IPS-18c (cell line): ENCODE results near the gene MAB21L4.
"Not testable (repeated sequence)": the region's sequence is repeated elsewhere in the genome, so short reads cannot be mapped to it uniquely, and the experiment has no call there.

ENCODE experiments used
- H3K4me3 ChIP-seq: 2 replicates; pipeline ENCODE4 v1.7.0; 2013; ENCODE audit warnings: low read depth, mild to moderate bottlenecking, low read length, moderate library complexity; ENCODE audit not compliant: insufficient read depth
- H3K9me3 ChIP-seq: one replicate; pipeline ENCODE4 v1.6.1; 2013; ENCODE audit warnings: mild to moderate bottlenecking, low read length, moderate library complexity; ENCODE audit not compliant: control insufficient read depth, insufficient read depth

The MAB21L4 gene

DNA sequence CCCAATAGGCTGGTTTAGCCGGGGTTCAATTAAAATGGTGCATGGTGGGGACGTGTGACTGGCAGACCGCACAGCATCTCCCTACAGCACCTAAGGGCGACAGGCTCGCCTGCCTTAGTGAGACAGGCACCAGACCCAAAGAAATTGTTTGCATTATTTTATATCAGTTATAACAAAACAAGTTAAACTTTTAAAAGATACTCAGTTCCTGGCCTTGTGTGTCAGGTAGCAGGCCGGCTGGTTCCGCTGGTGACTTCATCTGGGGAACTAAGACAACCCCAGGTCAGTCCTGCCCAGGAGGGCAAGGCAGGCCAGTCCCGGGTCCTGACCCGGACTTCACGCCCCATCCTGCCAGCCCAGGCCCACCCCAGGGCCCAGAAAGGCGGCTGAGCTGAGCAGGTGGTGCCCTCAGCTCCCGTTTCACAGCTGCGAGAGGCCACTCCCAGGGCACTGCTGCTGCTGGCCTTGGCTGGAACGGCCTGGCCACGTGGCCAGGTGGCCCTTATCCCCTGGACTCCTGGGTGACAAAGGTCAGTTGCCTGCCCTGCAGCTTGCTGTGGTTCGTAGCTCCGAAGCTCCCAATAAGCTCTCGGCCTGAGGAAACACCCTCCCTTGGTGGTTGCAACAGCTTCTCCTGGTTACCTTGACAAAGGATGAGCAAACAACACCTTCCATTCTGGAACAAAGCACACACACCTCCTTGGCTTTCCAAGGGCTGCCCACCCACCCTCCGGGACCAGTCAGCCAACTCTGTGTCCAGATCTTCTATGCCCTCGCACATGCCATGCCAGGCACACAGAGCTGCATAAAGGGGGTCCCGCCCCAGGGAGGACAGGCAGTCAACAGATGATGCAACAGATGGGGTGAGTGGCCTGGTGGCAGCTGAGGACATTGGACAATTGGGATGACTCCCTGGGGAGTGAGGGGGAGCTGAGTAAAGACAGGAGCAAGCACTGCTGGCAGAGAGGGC is 38.6 kb downstream of the MAB21L4 start:
- no peak overlapping the region for H3K4me3 ChIP-seq
- H3K9me3 ChIP-seq: peaks cover 4% of the 10 kb centered on the region

GRCh38 chr2:240856151-240856980 is 39.6 kb downstream of the MAB21L4 start:
- H3K4me3 ChIP-seq: no peak overlapping the region

DNA sequence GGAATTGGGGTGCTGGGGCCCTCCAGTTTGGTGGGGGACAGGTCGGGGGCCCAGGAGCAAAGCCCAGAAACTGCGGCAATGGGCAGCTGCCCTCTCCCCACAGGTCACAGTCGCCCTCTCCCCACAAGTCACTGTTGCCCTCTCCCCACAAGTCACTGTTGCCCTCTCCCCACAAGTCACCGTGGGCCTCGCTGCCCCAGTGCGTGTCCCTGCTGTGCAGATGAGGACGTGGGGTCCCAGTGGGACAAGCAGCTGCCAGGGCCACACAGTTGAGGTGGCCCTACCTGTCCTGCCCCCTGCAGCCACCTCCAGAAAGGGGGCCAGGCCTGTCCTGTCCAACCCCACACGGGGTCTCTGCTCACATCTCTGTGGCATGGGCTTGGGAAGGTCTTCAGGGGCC is 40.3 kb downstream of the MAB21L4 start:
- H3K9me3 ChIP-seq: peaks cover 4% of the 10 kb centered on the region
- no peak overlapping the region for H3K4me3 ChIP-seq

More at GRCh38 chr2:240856151-240856980, 39.6 kb downstream of the MAB21L4 start:
- H3K9me3 ChIP-seq: peaks cover 4% of the 10 kb centered on the region

DNA sequence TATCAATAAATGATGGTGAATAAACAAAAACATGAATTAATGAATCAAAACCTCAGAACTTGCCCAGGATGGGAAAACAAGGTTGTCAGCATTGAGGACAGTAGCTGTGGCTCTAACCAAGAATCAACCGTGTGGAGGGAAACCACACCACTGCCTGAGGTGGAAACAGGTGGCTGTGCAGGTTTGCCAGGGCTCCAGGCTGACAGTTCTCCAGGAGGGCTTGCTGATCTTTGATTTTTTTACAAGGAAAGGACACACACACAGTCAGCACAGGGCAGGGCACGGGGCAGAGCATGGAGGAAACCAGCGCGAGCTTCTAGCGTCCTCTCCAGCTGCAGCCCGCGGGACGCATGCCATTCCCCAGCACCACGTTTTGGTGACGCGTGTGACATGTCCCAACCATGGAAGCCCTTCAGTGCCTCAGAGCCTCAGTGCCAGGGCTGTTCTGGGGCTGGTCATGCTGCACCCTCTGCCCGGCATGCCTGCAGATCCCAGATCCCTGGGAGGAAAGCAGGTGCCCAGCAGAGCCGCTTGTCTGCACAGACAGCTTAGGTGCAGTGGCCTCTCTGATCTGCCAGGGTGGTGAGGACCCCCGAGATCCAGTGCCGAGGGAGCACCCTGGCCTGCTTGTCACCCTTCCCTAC is 43.2 kb downstream of the MAB21L4 start:
- Histone ChIP-seq H3K9me3 (peaks cover 4% of the 10 kb centered on the region), H3K4me3 (no peak overlapping the region)

DNA sequence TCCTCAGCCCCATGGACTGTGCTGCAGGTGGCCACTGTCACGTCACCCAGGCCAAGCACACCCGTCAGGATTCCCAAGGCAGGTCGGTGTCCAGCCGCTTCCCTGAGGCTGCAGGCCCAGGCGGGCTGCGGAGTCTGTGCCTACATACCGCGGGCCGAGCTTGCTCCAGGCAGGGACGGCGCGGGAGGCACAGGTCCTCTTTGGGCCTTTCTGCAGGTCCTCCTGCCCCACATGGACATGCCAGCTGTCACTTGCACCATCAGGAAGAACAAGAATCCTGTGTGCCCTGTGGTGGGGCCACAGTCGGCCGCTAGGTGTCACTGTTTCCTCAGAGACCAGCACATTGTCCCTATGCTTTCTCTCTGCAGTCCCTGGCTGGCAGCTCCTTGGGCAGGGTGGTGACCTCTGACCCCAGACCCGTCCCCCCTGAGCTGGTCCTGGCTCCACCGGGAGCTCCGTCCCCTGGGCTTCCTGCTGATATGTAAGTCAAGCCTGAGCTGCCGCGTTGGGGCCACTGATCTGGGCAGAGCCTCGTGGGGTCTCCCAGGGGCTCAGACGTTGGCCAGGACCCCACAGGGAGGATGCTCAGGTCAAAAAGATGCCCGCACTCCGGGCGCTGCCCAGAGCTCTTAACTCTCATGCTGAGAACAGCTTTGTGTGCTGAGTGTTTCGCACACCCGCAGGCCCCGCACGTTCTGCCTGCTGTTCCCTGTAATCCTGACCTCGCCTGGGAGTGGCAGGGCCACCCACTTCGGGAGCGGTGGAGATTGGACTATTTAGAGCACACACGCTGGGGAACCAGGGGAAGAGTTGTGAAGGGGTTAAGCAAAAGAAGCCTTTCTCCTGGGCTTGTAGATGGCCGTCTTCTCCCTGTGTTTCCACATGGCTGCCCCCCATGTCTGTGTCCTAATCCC is 44.6 kb downstream of the MAB21L4 start:
- Histone ChIP-seq H3K4me3 (no peak overlapping the region), H3K9me3 (peaks cover 4% of the 10 kb centered on the region)

- peaks cover 6% of the 10 kb centered on the region for H3K9me3 ChIP-seq
- H3K4me3 ChIP-seq: no peak overlapping the region
Observed at GRCh38 chr2:240850756-240851077, 45.2 kb downstream of the MAB21L4 start.

DNA sequence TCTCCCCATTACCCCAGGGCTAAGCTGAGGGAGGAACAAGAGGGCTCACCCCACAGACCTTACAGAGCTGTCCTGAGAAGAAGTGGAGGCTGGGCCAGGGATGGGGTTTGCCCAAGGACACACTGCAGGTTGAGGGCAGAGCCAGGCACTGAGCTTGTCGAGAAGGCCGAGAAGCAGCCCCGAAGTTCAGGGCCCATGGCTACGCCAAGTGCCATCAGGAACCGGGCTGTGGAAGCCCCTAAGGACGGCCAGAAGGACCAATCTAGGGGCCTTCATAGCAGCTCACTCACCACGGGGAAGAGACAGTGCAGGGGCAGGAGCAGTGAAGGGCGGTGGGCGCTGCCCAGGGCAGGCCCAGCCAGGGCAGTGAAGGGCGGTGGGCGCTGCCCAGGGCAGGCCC is 45.9 kb downstream of the MAB21L4 start:
- Histone ChIP-seq H3K4me3 (no peak overlapping the region), H3K9me3 (peaks cover 8% of the 10 kb centered on the region)

DNA sequence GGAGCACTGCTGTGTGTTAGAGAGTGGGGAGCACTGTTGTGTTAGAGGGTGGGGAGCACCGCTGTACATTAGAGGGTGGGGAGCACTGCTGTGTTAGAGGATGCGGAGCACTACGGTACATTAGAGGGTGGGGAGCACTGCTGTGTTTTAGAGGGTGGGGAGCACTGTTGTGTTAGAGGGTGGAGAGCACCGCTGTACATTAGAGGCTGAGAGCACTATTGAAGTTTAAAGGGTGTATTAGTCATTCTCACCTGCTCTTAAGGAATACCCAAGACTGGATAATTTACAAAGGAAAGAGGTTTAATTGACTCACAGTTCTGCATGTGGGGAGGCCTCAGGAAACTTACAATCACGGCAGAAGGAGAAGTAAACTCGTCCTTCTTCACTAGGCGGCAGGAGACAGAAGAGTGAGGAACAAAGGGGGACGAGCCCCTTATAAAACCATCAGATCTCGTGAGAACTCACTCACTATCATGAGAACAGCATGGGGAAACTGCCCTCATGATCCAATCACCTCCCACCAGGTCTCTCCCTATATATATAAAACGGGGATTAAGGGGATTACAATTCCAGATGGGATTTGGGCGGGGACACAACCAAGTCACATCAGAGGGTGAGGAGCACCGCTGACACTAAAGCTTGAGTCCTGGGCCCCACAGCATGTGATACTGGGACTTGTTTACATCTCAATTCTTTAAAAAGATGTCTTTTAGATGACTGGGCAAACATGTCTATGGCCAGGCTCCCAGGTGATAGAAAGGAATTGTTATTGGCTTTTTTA is 46.9 kb downstream of the MAB21L4 start:
- Histone ChIP-seq H3K9me3 (peaks cover 4% of the 10 kb centered on the region), H3K4me3 (no peak overlapping the region)

GRCh38 chr2:240847817-240848216 is 48.1 kb downstream of the MAB21L4 start:
- peaks cover 4% of the 10 kb centered on the region for H3K9me3 ChIP-seq
- no peak overlapping the region for H3K4me3 ChIP-seq

GRCh38 chr2:240846873-240847595 is 48.9 kb downstream of the MAB21L4 start:
- H3K4me3 ChIP-seq: no peak overlapping the region
- peaks cover 4% of the 10 kb centered on the region for H3K9me3 ChIP-seq

- H3K9me3 ChIP-seq, H3K4me3 ChIP-seq: not testable (repeated sequence)
Observed at GRCh38 chr2:240846309-240846708, 49.6 kb downstream of the MAB21L4 start.

DNA sequence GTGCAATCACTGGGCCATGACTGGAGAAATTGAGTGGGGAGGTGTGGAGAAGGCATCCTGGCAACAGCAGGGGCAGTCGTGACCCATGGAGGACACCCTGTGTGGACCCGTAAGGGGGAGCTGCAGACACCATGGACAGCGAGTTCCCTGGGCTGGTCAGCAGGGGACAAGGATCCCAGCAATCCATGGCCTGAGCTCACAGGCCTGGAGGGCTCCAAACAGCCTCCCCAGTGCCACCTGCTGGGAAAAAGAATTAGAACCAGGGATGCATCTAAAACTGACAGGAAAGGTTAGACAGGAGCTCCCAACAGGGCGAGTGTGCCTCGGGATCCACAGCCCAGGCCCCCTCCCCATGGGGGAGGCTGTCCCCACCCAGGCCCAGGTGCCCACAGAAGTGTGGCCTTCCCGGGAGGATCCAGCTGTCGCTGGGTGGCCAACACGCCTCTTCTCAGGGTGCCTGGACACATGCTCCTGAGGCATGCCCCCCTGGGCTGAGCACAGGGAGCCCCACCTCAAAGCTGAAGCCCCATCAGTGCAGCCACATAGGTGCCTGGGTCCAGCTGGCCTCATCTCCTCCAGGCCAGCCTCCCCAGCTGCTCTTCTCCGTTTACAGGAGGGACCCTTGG is 55.4 kb downstream of the MAB21L4 start:
- Histone ChIP-seq H3K4me3 (no peak overlapping the region), H3K9me3 (peaks cover under 1% of the 10 kb centered on the region)

DNA sequence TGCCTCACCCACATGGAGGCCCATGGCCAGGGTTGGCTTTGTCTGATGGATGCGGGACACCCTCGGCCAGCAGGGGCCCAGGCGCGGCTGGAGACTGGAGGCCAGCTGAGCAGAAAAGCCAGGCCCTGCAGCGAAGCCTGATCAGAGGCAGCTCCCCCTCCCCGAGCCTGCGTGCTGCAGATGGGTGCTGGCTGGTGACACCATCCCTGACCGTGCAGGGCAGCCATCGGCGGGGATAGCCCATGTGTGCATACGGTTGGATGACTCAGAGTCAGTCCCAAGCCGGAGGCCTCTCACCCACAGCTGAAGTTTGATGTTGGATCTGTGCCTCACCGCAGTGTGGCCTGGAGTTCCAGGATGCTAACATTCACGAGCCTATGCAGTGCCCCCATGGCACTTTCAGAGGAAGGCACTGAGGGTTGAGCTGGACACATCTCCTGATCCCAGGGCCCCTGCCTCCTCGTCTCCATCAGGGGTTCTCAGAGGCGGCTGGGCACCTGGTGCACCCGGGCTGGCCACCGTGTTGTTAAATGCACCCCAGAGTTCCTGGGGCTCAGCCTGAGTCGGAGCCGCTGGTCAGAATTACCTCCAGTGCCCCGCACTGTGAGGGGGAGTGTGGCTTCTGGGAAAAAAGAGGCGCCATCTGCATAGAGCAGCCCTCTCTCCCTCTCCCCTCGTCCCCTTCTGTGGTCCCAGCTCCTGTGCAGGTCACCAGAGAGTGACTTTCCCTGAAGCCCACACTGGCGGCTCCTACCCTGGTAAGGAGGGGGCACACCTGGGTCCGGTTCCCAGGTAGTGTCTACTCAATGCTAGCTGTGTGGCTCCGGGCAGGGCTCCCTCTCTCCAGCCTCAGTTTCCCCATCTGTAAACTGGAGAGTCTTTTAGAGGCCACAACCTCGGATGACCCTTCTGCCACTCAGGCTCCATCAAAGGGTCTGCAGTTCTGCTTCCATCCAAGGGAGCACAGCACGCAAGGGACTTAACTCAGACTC is 56.5 kb downstream of the MAB21L4 start:
- no peaks in the 10 kb centered on the region for H3K9me3 ChIP-seq
- no peak overlapping the region for H3K4me3 ChIP-seq

- H3K4me3 ChIP-seq: no peak overlapping the region
- no peaks in the 10 kb centered on the region for H3K9me3 ChIP-seq
Observed at GRCh38 chr2:240837621-240838020, 58.3 kb downstream of the MAB21L4 start.
